GM18951 (cell line): ENCODE data around the gene TMED1.

Experiments
- POLR2A ChIP-seq: IDR thresholded peaks from 4 replicates; pipeline ENCODE4 v1.6.1; 2011; ENCODE audit warnings: mild to moderate bottlenecking; ENCODE audit not compliant: insufficient read length, insufficient read depth; ENCODE audit errors: extremely low read depth
- in situ Hi-C: fragments of 300-500 bp; cut with MboI; formaldehyde crosslinking; loops from one replicate; pipeline ENCODE4 v1.12.0; 2022; ENCODE audit warnings: low sequenced_read_pairs, mixed read lengths, inconsistent platforms; ENCODE audit not compliant: unreplicated experiment

The TMED1 gene

GRCh38 chr19:10832939-10833296 is 3.1 kb downstream of the TMED1 start:
- TF ChIP-seq POLR2A, result peak; percentile 2
- in situ Hi-C loops, result no loop called here

GRCh38 chr19:10831987-10832938 is 3.7 kb downstream of the TMED1 start:
- in situ Hi-C loops, result no loop called here
- TF ChIP-seq POLR2A, result peak; percentile 8

- no peak for TF ChIP-seq POLR2A
- in situ Hi-C loops, result no loop called here
Observed at GRCh38 chr19:10830931-10831779, 4.9 kb downstream of the TMED1 start.

DNA sequence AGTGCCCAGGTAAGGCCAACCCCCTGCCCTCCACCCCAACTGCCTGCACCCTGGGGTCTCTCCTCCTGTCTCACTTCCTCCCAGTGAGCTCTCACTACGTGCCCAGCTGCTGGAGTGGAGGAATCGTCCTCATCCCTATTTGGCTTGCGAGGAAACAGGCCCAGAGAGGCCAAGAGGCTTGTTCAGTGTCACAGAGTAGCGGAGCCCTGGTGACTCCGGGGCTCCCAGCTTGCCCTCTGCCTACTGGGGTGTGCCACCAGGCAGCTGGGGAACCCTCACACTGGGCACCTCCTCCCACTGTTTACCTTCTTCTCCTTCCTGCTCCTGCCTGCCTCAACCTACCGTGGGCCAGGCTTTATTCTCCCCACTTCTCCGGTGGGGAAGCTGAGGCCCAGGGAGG is 5.6 kb downstream of the TMED1 start:
- no peak for TF ChIP-seq POLR2A
- in situ Hi-C loops, result no loop called here

DNA sequence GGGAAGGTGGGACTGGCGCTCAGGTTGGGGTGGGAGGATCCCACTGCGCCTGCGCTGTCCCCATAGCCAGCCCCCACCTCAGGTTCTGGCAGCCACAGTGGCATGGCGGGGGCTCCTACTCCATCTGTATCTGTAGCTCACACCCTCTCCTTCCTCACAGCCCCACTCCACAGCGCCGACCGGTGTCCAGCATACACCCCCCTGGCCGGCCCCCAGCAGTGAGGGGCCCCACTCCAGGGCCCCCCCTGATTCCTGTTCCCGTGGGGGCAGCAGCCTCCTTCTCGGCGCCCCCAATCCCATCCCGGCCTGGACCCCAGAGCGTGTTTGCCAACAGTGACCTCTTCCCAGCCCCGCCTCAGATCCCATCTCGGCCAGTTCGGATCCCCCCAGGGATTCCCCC is 6.0 kb downstream of the TMED1 start:
- TF ChIP-seq POLR2A, result no peak
- in situ Hi-C loops, result no loop called here

- in situ Hi-C loops, result no loop called here
- TF ChIP-seq POLR2A, result no peak
Observed at GRCh38 chr19:10828981-10829821, 6.8 kb downstream of the TMED1 start.

DNA sequence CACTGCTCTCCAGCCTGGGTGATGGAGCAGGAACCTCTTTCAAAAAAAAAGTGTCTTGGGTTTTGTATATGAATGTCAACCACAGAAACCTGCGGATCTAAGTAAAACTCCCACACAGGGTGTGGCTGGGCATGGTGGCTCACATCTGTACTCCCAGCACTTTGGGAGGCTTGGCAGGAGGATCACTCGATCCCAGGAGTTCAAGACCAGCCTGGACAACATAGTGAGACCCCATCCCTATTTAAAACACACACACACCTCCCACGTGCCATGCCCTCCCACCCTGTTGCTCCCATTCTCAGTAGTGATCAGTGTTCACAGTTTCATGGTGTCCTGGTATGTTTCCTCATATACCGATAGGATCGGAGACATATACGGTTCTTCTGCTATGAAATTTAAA is 9.2 kb downstream of the TMED1 start:
- no peak for TF ChIP-seq POLR2A
- in situ Hi-C loops, result no loop called here

DNA sequence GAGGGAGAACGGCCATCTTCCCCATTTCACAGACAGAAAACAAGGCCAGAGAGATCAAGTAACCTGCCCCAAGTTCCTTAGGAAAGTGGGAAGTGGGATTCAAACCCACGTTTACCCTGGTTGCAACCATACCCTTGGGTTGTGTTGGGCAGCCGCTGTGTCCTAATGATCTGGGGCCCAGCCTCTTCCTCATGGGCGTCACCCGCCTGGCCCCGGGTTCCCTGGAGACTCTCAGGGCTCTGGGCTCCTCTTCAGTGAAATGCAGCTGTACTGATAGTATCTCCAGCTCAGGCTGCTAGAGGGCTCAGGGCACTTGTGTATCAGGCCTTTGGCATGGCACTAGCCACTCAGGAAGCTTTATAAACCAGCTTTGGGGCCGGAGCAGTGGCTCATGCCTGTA is 9.8 kb downstream of the TMED1 start:
- in situ Hi-C loops, result no loop called here
- no peak for TF ChIP-seq POLR2A

DNA sequence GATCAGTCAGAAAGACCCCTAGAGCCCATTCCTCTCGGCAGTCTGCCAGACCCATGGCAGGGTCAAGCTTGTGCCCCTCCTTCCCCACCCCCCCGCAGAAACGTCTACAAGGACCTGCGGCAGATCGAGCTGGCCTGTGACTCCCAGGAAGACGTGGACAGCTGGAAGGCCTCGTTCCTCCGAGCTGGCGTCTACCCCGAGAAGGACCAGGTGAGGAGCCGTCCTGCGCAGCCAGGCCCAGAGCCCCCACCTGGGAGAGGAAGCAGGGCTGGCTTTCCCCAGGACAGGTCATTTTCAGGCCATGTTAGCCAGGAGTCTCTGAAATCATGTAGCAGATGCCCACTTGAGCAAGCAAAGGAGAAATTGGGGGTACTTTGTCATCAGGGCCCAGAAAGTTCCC is 12.3 kb downstream of the TMED1 start:
- TF ChIP-seq POLR2A, result no peak
- in situ Hi-C loops, result no loop called here

GRCh38 chr19:10820173-10820572 is 15.8 kb downstream of the TMED1 start:
- no peak for TF ChIP-seq POLR2A
- in situ Hi-C loops, result no loop called here

DNA sequence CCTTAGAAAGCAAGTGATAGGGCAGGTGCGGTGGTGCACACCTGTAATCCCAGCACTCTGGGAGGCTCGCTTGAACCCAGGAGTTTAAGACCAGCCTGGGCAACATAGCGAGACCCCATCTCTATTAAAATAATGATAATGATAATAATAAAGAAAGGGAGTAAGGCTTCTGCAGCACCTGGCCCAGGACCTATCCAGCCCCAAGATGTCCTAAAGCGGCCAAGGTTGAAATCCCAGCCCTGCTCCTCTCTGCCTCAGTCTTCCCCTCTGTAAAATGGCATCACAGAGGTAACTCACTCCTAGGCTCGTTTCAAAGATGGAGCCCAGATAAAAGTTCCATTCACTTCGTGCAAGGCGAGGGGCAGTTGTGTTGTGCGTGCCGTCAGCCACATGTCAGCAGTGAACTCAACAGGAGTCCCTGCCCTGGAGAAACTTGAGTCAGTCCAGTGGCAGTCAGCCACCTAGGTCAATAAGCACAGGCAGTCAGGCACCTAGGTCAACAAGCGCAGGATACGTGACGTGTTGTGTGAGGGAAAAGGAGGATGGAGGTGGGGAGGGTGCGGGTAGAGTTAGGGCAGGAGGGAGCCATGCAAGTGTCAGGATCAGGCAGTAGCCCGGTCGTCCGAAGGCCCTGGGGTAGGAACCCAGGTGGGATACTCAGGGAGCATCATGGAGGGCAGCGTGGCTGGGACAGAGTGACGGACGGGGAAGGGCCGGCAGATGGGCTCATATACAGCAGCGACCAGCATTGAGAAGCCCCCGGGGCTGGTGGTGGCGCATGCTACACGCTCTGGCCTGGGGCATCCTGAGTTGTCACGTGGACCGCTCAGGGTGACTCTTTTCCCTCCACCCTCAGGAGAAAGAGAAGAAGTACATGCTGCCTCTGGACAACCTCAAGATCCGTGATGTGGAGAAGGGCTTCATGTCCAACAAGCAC is 16.6 kb downstream of the TMED1 start:
- in situ Hi-C loops, result no loop called here
- no peak for TF ChIP-seq POLR2A
